AG08395 (cell line): ENCODE results near the gene CRHBP.
A peak's percentile ranks its signal among the peaks of the same experiment; 100 is the strongest.
"Not testable (repeated sequence)": the region's sequence is repeated elsewhere in the genome, so short reads cannot be mapped to it uniquely, and the experiment has no call there.

Experiments used
- DNase-seq: peaks from one replicate; pipeline ENCODE4 v3.0.0; 2012; ENCODE audit warnings: mixed read lengths, low spot score

CRHBP gene

DNA sequence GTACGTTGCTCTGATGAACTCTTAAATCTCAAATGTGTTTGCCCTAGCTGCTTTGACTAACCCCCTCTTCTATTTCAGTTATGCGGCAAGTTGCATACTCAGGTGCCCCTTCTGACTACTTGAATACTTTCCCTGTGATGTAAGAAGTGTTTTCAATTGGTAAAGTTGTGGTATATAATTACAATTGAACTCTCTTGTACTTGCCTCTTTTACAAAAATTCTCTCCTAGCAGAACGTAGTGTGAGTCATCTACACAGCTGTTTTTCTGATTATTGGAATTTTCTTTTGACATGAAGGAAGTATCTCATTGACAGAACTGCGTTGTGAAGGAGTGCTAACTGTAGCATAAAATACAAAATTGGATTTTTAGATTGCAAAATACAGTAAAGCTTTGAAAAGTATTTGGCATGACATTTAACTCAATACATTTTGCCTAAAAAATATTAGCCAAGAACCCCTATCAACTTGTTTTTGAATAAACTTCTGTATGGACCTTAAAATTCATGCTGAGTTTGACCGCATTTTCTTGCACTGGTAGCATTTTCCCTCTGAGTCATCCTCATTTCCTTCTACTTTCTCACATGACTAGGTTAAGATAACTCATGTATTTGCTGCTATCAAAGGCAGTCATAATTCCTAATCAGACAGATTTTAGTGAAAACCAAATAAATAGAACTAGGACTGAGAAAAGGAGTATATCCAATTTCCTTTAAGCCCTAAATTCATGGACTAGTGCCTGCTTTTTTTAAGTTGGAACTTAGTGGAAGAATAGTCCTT, 6.3 kb downstream of the CRHBP start:
- peak; percentile 15 for DNase-seq

DNA sequence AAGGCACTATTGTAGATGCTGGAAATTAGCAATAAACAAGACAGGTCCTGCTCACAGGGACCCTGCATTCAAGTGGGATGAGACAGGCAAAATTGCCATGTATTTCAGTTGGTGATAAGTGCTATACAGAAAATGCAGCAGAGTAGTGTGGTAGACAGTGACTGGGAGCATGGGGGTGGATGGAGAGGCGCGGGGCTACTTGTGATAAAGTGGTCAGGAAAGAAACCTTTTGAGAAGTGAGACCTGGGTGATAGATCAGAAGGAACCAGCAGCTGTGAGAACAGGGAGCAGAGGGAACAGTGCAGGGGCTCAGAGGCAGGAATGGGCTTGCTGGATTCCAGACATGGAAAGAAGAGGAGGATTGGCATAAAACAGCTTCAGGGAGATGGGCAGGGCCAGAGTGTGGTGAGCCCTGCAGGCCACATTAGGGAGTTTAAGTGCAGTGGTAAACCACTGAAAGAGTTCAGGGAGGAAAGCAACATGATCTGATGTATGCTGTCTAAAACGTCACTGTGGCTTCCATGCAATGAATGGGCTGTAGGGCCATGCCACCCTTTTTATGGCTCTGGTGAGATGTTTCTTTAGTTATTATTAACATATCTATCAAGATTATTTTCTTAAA, 7.3 kb downstream of the CRHBP start:
- DNase-seq = no peak

DNA sequence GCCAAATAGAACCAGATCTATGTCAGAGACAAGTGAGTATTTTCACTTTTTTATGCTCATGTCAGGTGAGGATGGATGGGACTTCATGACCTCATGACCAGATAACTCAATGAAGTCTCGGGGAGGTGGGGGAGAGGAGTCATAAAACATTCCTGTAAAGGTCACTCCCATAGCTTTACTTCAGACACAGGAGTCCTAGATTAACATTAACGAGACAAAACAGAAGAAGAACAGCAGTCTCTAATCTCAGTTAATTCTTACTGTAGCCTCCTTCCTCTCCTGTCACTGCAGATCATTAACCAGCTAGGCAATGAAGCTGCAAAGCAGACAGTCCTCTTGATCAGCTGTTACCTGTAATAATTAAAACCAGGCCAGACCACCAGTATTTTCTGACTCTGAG, 11.2 kb downstream of the CRHBP start:
- DNase-seq = no peak

DNA sequence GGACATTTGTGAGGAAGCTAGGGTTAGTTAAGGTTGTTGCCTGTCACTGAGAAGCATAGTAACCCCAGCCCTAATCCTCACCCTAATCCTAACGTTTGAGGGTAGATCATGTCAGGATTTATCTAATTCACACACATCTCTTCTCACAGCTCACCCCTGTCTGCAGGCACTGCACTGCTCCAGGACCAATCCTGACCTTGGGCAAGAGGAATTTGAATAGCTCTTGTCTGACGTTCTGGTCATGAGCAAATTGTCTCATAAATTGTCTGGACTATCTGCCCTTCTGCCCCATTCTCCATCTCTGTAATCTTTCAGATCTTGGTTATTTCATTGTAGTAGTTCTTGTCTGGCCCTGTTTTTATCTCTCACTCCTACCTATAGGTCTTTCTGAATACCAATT, 18.7 kb downstream of the CRHBP start:
- DNase-seq = no peak

DNA sequence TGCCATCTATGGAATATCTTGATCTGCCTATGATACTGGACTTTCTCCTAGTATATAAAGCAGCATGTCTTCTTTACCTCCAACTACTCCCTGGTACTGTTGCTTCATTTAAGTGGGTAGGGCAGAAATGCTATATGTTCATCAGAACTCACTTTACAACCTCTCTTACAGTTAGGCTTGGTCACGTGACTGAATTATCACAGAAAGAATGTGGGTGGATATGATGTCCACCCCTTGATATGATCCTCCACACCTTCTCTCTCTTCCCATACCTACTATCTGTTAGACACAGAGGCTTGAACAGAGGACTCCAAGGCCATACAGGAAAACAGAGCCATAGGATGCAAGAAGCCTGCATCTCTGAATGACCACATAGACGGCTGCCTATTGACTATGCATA, 19.8 kb downstream of the CRHBP start:
- DNase-seq = no peak

DNA sequence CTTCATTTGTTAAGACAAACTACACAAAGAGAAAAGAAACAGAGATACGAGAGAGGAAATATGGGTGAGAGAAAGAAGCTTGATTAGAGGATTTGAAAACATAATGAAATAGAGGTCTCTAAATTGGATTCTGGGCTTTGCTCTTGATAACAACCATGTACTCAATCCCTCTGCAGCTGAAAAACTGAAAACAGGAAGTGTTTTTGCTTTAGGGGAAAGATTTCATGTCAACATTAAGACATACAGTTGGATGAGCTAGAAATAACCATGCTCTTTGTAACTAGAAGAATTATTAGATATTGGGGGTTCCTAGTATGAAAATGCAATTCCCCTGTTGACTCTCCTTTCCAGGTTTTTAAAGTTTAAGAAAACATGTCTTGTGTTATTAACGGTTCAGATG, 21.9 kb downstream of the CRHBP start:
- no peak for DNase-seq

DNA sequence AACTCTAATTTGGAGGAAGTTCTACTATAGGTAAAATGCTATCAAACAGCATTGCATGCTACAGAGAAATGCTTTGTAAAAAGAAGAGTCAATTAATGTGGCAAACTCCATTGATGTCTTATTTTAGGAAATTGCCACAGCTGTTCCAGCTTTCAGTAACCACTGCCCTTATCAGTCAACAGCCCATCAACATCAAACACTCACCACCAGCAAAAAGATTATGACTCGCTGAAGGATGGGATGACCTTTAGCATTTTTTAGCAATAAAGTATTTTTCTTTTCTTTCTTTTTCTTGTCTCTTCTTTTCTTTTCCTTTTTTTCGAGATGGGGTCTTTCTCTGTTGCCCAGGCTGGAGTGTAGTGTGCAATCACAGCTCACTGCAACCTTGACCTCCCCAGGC, 26.0 kb downstream of the CRHBP start:
- DNase-seq = no peak

DNA sequence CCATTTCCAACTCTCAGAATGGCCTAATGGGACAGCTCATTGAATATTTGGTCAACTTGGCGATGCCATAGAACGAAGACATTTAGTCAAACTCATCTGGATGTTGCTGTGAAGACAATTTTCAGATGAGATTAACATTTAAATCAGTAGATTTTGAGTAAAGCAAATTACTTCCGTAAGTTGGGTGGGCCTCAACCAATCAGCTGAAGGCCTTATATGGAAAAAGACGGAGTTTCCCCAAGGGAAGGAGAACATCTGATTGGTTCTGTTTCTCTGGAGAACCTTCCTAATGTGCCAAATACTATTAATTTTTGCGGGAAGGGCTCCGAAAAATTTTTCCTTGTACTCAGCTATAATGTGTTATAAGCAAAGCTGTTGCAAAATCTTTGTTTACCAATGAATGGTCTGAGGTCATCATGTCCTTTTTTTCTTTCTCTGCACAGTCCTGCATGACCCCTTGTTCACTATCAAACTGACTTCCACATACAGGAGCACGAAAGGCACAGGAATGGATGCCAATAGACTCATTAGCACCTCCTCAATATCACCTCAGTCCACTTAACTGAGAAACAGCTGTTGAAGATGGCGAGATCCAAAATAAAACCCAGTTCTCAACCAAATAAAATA, 27.8 kb downstream of the CRHBP start:
- DNase-seq = no peak

DNA sequence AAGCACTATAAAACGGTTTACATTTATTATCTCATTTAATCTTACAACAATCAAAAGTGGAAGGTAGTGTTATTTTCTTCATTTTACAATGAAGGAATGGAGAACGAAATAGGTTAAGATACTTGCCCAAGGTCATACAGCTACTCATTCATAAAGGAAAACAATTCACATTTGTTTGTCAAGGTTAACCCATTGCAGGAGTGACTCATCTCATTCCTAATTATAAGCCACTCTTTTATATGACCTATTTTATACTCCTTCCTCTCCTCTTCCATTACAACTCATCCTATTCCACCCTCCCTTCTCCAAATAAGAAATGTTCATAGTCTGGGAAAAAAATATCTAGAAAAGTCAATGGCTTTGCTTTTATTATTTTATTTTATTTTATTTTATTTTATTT, 29.6 kb downstream of the CRHBP start:
- no peak for DNase-seq

DNA sequence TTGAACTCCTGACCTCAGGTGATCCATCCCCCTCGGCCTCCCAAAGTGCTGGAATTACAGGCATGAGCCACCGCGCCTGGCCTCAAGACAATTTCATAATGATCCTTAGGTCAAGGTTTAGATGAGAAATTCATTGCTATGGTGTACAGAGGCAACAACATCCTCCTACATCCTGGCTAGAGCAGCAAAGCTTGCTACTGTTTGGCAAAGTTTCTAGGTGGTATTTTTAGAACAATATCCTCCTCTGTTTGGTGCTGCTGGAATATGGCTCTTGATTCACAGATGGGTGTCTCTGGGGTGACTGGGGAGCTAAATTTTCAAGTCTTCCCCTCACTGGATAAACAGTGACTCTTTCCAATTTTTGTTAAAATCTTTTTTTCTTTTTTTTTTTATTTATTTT, 30.6 kb downstream of the CRHBP start:
- DNase-seq = no peak

DNA sequence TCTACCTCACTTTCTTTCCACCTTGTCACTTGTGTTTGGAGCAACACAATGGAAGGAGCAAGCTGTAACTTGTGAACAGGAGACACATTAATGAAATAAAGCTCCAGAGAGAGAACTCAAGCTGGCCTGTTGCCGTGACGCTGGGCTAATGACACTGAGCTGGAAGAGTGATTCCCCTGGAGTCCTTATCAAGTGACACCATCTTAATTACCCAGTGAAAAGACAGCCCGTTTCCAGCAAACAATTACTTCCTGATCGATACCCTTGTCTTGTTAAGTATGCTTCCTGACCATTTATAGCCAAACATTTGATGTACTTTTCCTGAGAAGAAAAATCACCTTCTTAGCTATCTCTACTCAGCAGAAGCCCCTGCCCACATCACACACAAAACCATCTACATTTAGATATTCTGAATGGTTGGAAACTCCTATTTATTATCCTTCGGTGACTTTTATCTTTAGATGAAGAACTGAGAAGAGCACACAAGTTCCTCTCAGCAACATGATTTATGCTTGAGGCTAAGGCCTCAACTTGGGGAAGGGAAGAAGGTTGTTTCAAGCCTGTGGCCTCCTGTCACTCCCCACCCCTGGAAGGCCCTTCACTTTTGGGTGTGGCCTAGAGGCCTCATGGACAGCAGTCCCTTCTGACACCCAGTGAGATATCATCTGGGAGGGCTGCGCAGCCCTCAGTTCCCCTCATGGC, 34.1 kb downstream of the CRHBP start:
- no peak for DNase-seq

DNA sequence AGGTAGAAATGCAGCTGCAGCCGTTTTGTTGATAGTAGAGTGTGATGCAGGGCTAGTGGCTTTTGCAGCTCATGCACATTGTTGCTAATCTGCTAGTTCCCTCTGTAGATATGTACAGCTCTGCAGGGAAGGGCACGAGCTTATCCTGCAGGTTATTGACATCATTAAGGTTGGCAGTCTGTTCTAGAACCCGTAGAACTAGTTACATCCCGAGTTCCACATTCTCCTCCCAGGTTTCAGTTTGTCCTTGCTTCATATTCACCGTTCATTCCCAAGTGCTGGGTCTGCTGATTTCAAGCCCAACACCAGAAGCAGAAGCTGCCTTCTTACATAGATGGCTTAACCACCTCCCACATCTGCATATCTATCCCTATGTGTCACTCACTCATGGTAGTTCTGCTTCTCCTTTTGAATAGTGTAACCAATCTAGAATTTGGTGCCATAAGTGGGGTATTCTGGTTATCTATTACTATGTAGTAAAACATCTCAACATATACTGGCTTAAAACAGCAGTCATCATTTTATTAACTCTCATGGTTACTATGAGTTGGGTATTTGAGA, 38.1 kb downstream of the CRHBP start:
- no peak for DNase-seq

DNA sequence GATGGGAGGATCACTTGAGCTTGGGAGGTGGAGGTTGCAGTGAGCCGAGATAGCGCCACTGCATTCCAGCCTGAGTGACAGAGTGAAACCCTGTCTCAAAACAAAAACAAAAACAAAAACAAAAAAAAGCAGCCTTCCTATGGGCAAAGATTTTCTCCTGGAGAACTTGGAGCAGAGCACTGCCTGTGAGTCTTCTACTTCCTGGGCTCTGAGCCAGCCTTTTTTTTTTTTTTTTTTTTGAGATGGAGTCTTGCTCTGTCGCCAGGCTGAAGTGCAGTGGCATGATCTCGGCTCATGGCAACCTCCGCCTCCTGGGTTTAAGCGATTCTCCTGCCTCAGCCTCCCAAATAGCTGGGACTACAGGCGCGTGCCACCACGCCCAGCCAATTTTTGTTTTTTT, 40.6 kb downstream of the CRHBP start:
- DNase-seq = not testable (repeated sequence)

DNA sequence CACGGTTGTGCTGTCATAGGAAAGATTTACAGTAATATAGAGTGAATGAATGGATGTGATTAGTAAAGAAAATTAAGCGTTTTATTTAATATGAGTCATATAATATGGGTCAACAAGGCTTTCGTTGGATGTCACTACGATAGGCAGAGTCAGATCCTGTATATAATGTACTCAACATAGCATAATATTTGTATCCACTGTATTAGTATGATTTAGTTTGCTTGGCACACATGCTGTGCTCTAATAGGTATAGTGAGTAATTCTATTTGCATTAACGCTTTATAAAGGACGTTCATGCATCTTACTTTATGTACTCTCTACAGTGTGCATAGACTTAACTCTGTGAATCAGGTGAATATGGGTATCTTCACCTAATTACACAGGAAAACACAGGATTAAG, 41.5 kb downstream of the CRHBP start:
- no peak for DNase-seq

DNA sequence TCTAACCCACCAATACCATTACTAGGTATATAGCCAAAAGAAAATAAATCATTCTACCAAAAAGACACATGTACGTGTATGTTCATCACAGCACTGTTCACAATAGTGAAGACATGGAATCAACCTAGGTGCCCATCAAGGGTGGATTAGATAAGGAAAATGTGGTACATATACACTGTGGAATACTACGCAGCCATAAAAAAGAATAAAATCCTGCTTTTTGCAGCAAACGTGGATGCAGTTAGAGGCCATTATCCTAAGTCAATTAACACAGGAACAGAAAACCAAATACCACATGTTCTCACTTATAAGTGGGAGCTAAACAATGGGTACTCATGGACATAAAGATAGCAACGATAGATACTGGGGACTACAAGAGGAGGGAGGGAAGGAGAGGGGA, 45.4 kb downstream of the CRHBP start:
- DNase-seq = not testable (repeated sequence)

DNA sequence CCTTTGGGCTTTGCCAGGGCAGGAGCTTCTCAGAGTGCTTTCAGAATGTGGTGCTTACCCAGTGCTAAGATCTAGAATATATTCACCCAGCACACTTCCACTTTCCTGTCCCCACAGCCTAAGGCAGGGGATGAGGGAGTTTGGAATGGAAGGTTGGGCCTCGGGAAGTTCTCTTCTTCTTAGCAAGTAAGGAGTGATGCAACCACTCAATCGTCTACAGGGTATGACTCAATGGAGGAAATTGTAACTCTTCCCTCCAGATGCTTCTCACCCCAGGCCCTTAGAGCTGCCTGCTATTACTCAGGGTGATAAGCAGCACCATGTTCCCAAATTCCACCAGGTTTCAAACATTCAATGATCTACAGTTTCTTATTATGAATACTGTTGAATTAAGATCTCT, 46.6 kb downstream of the CRHBP start:
- peak; percentile 72 for DNase-seq

DNA sequence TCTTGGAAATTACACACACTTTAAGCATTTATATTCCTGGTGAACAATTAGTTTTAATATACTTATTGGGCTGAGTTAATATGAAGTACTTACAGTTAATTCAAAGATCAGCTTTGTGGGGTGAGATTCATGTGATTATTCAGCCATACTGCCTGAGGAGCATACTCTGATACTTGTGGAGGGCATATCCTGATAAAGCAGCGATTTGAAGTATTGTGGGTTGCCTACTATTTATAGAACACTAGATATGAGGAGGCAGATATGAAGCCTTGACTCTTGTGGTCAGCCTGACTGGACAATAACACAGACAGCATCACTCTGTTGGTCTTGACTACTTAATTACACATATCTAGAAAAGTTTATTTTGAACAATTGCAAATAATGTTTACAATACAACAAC, 50.4 kb downstream of the CRHBP start:
- DNase-seq = no peak

DNA sequence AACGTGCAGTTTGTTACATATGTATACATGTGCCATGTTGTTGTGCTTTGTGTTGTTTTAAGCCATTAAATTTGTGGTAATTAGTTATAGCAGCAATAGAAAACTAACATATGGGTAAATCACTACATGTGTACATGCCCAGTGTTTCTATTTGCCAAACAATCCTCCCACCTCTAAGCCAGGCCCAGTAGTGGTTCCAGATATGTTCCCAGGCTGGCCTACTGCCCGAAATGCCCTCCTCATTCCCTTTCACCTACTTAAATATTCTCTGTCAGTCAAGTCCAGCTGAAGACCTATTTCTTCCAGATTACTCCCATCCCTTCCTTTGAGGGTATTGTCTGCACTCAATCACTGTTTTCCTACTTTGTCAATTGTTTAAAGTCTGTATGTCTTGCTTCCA, 53.3 kb downstream of the CRHBP start:
- DNase-seq = no peak

DNA sequence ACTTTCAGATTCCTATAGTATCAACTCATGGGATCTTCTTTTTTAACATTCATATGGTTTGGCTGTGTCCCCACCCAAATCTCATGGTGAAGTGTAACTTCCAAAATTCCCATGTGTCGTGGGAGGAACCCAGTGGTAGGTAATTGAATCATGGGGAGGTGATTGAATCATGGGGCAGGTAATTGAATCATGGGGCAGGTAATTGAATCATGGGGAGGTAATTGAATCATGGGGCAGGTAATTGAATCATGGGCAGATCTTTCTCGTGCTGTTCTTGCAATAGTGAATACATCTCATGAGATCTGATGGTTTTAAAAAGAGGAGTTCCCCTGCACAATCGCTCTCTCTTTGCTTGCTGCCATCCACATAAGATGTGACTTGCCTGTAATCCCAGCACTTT, 55.6 kb downstream of the CRHBP start:
- no peak for DNase-seq

DNA sequence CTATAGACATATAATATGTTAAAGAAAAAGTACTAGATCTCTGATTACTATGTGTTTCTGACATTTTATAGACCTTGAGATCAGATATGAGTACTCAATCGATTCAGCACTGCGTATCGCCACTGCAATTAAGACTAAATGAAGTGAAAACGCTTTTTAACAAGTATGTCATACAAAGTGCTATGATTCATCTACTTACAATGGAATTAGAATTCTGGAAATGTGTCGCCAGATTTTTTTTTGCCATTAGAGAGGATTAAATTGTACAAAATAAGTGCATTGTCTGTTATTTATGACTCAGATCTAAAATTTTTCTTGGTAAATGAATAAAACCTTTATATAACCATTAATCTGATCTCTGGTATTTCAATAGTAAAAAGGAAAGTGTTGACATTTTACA, 57.4 kb downstream of the CRHBP start:
- no peak for DNase-seq

DNA sequence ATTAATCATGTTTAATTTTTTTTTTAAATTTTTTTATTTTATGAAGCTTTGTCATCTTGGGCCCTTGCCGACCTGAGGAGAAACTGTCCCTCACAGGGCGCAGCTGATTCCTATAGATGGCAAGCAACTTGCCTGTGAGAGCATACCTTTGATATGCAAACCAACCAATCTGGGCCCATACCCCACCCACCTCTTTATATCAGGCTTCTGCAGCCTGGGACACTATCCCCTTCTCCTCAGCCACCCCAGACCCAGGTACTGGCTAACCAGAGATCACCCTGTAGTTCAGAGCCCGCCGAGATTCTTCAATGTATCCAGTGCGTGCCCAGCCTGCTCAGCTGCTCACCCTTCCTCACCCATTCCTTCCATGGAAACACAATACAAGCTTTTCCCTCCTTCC, 58.7 kb downstream of the CRHBP start:
- no peak for DNase-seq

DNA sequence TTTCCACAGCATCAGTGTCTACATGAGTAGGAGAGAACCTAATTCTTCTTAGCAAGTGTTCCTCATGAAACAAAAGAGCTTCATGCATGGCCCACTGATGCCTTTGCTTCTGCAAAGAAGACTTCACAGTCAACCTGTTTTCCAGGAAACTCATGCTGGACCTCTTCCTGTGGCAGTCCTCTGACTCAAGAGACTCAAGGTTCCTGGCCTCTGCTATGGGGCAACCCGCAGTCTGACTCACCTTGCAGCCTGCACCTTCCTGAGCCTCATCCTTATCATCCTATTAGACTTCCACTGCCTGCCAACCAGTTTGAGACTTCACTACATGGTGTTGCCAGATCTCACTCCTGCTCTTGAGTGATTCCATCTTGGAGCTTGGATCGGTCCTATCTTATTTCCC, 59.8 kb downstream of the CRHBP start:
- no peak for DNase-seq
